GM23338 (cell line): ENCODE results near the gene ANKUB1. TPM values are rescaled to one million over a fixed set of nuclear protein-coding genes. Genes with fewer than 3 reads are reported as not detected.

ENCODE experiments used
- ATAC-seq: fragments of 200-7000 bp; cut with Tn5 transposase; 3 replicates; pipeline ENCODE4 v1.9.1; 2020
- DNase-seq: peaks from one replicate; pipeline ENCODE4 v3.0.0-alpha.2; 2015; ENCODE audit warnings: low spot score
- H2AFZ ChIP-seq: fragments of 200-600 bp; sonication (generic); 2 replicates; pipeline ENCODE4 v1.8.0; 2016; ENCODE audit warnings: antibody characterized with exemption, mild to moderate bottlenecking, moderate library complexity
- H3F3A ChIP-seq: fragments of 200-600 bp; sonication (generic); replicated peaks from 2 replicates; pipeline ENCODE4 v1.8.0; 2017; ENCODE audit warnings: antibody characterized with exemption, mixed run types, low read depth
- H3K27ac ChIP-seq: fragments of 200-600 bp; sonication (generic); 2 replicates; pipeline ENCODE4 v1.6.1; 2016; ENCODE audit warnings: low read depth
- H3K27me3 ChIP-seq: fragments of 200-600 bp; sonication (generic); 2 replicates; pipeline ENCODE4 v1.8.0; 2016; ENCODE audit warnings: mild to moderate bottlenecking, mixed run types, moderate library complexity; ENCODE audit not compliant: insufficient read depth
- H3K36me3 ChIP-seq: fragments of 200-600 bp; sonication (generic); 2 replicates; pipeline ENCODE4 v1.8.0; 2016; ENCODE audit warnings: mild to moderate bottlenecking; ENCODE audit not compliant: insufficient read depth
- H3K4me1 ChIP-seq: fragments of 200-600 bp; sonication (generic); 2 replicates; pipeline ENCODE4 v1.8.0; 2016; ENCODE audit warnings: mild to moderate bottlenecking, moderate library complexity; ENCODE audit not compliant: insufficient read depth
- H3K4me2 ChIP-seq: fragments of 200-600 bp; sonication (generic); 2 replicates; pipeline ENCODE4 v1.7.1; 2017; ENCODE audit warnings: mixed run types
- H3K4me3 ChIP-seq: fragments of 200-600 bp; sonication (generic); 2 replicates; pipeline ENCODE4 v1.6.1; 2016; ENCODE audit warnings: mixed run types
- H3K79me2 ChIP-seq: fragments of 200-600 bp; sonication (generic); replicated peaks from 2 replicates; pipeline ENCODE4 v1.8.0; 2017; ENCODE audit warnings: mild to moderate bottlenecking; ENCODE audit not compliant: insufficient read depth
- H3K9me2 ChIP-seq: fragments of 200-600 bp; sonication (generic); 2 replicates; pipeline ENCODE4 v1.8.0; 2017; ENCODE audit not compliant: insufficient read depth
- H4K20me1 ChIP-seq: fragments of 200-600 bp; sonication (generic); replicated peaks from 2 replicates; pipeline ENCODE4 v1.8.0; 2017; ENCODE audit warnings: mild to moderate bottlenecking; ENCODE audit not compliant: insufficient read depth
- H3K27ac Mint-ChIP-seq: 2 replicates; pipeline ENCODE4 v1.8.0; 2020; ENCODE audit warnings: inconsistent platforms, mild to moderate bottlenecking, moderate library complexity, mixed read lengths
- H3K27me3 Mint-ChIP-seq: 3 replicates; pipeline ENCODE4 v1.8.0; 2022; ENCODE audit warnings: low read depth, mild to moderate bottlenecking, moderate library complexity, mixed read lengths, inconsistent platforms; ENCODE audit not compliant: insufficient read depth, poor library complexity
- H3K36me3 Mint-ChIP-seq: 3 replicates; pipeline ENCODE4 v1.8.0; 2021; ENCODE audit warnings: low read depth, mild to moderate bottlenecking, inconsistent platforms, moderate library complexity, mixed read lengths
- H3K4me1 Mint-ChIP-seq: 3 replicates; pipeline ENCODE4 v1.8.0; 2020; ENCODE audit warnings: mild to moderate bottlenecking, inconsistent platforms, mixed read lengths
- H3K4me3 Mint-ChIP-seq: 3 replicates; pipeline ENCODE4 v1.8.0; 2021; ENCODE audit warnings: moderate library complexity, mild to moderate bottlenecking, inconsistent platforms, mixed read lengths
- H3K9me3 Mint-ChIP-seq: 3 replicates; pipeline ENCODE4 v1.8.0; 2020; ENCODE audit warnings: moderate library complexity, mild to moderate bottlenecking, inconsistent platforms, mixed read lengths
- CREB1 ChIP-seq: fragments of 250-450 bp; sonication (Bioruptor Pico); IDR thresholded peaks from 2 replicates; pipeline ENCODE4 v1.5.0; 2020; ENCODE audit warnings: low read depth, mild to moderate bottlenecking, moderate library complexity
- EZH2 ChIP-seq: fragments of 200-600 bp; sonication (generic); IDR thresholded peaks from one replicate; pipeline ENCODE4 v1.8.0; 2017; ENCODE audit warnings: antibody characterized with exemption, mild to moderate bottlenecking, low read depth; ENCODE audit not compliant: unreplicated experiment
- EZH2phosphoT487 ChIP-seq: fragments of 200-600 bp; sonication (generic); IDR thresholded peaks from one replicate; pipeline ENCODE4 v1.8.1; 2018; ENCODE audit warnings: antibody characterized with exemption; ENCODE audit not compliant: unreplicated experiment
- JUNB ChIP-seq: IDR thresholded peaks from one replicate; pipeline ENCODE4 v1.6.1; 2016; ENCODE audit warnings: antibody characterized with exemption; ENCODE audit not compliant: unreplicated experiment
- NANOG ChIP-seq: IDR thresholded peaks from 2 replicates; pipeline ENCODE4 v1.6.1; 2016; ENCODE audit warnings: antibody characterized with exemption, borderline replicate concordance
- ZNF114 ChIP-seq: fragments of 250-450 bp; sonication (Bioruptor Pico); IDR thresholded peaks from 2 replicates; pipeline ENCODE4 v1.5.0; 2020; ENCODE audit warnings: mild to moderate bottlenecking, moderate library complexity
- ZNF331 ChIP-seq: fragments of 250-450 bp; sonication (Bioruptor Pico); IDR thresholded peaks from 2 replicates; pipeline ENCODE4 v1.5.0; 2020; ENCODE audit warnings: low read depth, mild to moderate bottlenecking, moderate library complexity
- polyA plus RNA-seq: library from polyadenylated mRNA; unstranded; fragments of >200 nt; fragmentation: Nextera tagmentation; extraction: Ambion mirVana; gene quantifications from 2 replicates; pipeline ENCODE4 v1.2.1, GENCODE V29; 2016
- total RNA-seq: library from RNA; depleted of rRNA; stranded (reverse); fragments of >200 nt; shearing (Covaris generic); gene quantifications from 2 replicates; pipeline ENCODE4 v1.2.3, GENCODE V29; 2014
- TF ChIP-seq, protein P1 (sequence below): fragments of 250-450 bp; sonication (Bioruptor Pico); IDR thresholded peaks from 2 replicates; pipeline ENCODE4 v1.5.0; 2020; ENCODE audit warnings: mild to moderate bottlenecking, moderate library complexity
- TF ChIP-seq, protein P2 (sequence below), 2 experiments: fragments of 200-600 bp in 1 of 2; sonication (generic) in 1 of 2; conservative IDR thresholded peaks; 2 replicates each; pipeline versions ENCODE4 v1.5.1 to v1.6.1; 2016 to 2017; ENCODE audit warnings: antibody characterized with exemption in 2 of 2, low read depth in 2 of 2, mild to moderate bottlenecking in 2 of 2, moderate library complexity in 1 of 2

ANKUB1 gene
- total and polyA plus RNA-seq, 2 experiments from 2014 or later, result not detected

DNA sequence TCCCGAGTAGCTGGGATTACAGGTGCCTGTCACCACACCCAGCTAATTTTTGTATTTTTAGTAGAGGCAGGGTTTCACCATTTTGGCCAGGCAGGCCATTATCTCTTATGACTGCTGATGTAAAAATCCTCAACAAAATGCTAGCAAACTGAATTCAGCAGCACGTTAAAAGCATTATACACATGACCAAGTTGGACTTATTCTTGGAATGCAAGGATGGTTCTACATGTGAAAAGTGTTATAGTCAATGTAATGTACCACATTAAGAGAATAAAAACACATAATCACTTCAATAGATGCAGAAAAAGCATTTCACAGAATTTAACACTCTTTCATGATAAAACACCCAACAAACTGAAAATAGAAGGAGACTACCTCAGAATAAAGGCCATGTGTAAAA lies 40.9 kb upstream of the ANKUB1 start (continued):
- no peak for TF ChIP-seq CREB1 (CRISPR knock-in tag)
- TF ChIP-seq, protein P1, sequence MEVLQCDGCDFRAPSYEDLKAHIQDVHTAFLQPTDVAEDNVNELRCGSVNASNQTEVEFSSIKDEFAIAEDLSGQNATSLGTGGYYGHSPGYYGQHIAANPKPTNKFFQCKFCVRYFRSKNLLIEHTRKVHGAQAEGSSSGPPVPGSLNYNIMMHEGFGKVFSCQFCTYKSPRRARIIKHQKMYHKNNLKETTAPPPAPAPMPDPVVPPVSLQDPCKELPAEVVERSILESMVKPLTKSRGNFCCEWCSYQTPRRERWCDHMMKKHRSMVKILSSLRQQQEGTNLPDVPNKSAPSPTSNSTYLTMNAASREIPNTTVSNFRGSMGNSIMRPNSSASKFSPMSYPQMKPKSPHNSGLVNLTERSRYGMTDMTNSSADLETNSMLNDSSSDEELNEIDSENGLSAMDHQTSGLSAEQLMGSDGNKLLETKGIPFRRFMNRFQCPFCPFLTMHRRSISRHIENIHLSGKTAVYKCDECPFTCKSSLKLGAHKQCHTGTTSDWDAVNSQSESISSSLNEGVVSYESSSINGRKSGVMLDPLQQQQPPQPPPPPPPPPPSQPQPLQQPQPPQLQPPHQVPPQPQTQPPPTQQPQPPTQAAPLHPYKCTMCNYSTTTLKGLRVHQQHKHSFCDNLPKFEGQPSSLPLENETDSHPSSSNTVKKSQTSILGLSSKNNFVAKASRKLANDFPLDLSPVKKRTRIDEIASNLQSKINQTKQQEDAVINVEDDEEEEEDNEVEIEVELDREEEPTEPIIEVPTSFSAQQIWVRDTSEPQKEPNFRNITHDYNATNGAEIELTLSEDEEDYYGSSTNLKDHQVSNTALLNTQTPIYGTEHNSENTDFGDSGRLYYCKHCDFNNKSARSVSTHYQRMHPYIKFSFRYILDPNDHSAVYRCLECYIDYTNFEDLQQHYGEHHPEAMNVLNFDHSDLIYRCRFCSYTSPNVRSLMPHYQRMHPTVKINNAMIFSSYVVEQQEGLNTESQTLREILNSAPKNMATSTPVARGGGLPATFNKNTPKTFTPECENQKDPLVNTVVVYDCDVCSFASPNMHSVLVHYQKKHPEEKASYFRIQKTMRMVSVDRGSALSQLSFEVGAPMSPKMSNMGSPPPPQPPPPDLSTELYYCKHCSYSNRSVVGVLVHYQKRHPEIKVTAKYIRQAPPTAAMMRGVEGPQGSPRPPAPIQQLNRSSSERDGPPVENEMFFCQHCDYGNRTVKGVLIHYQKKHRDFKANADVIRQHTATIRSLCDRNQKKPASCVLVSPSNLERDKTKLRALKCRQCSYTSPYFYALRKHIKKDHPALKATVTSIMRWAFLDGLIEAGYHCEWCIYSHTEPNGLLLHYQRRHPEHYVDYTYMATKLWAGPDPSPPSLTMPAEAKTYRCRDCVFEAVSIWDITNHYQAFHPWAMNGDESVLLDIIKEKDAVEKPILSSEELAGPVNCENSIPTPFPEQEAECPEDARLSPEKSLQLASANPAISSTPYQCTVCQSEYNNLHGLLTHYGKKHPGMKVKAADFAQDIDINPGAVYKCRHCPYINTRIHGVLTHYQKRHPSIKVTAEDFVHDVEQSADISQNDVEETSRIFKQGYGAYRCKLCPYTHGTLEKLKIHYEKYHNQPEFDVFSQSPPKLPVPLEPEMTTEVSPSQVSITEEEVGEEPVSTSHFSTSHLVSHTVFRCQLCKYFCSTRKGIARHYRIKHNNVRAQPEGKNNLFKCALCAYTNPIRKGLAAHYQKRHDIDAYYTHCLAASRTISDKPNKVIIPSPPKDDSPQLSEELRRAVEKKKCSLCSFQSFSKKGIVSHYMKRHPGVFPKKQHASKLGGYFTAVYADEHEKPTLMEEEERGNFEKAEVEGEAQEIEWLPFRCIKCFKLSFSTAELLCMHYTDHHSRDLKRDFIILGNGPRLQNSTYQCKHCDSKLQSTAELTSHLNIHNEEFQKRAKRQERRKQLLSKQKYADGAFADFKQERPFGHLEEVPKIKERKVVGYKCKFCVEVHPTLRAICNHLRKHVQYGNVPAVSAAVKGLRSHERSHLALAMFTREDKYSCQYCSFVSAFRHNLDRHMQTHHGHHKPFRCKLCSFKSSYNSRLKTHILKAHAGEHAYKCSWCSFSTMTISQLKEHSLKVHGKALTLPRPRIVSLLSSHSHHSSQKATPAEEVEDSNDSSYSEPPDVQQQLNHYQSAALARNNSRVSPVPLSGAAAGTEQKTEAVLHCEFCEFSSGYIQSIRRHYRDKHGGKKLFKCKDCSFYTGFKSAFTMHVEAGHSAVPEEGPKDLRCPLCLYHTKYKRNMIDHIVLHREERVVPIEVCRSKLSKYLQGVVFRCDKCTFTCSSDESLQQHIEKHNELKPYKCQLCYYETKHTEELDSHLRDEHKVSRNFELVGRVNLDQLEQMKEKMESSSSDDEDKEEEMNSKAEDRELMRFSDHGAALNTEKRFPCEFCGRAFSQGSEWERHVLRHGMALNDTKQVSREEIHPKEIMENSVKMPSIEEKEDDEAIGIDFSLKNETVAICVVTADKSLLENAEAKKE (CRISPR knock-in tag), result no peak
- no peak for TF ChIP-seq JUNB
- TF ChIP-seq NANOG, result no peak

DNA sequence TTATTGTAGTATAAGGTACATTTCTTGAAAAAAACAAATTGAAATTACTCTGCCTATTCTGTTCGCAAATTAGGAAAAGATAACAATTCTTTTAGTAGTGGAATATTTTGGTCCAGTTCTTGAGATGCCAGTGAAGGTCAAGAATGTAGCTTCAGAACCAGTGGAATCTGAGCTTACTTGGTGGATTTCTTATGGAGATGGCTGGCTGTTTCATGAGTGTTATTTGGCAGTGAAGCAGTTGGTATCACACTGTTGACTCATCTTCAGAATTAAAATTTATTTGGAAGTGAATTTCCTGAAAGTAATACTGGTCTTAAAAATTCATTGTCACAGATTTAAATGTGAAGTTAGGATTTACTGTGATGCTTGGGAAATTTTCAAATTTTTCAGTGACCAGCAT lies 39.7 kb upstream of the ANKUB1 start:
- H3K36me3 Mint-ChIP-seq, result peaks cover 85% of the 10 kb centered on the region
- peaks cover 94% of the 10 kb centered on the region for H3K79me2 ChIP-seq
- TF ChIP-seq EZH2, result no peak
- TF ChIP-seq ZNF331 (CRISPR knock-in tag), result no peak
- no peak for TF ChIP-seq ZNF114 (CRISPR knock-in tag)
- TF ChIP-seq JUNB, result no peak
- no peak for TF ChIP-seq CREB1 (CRISPR knock-in tag)
- no peak for TF ChIP-seq EZH2phosphoT487
- TF ChIP-seq, protein P2, sequence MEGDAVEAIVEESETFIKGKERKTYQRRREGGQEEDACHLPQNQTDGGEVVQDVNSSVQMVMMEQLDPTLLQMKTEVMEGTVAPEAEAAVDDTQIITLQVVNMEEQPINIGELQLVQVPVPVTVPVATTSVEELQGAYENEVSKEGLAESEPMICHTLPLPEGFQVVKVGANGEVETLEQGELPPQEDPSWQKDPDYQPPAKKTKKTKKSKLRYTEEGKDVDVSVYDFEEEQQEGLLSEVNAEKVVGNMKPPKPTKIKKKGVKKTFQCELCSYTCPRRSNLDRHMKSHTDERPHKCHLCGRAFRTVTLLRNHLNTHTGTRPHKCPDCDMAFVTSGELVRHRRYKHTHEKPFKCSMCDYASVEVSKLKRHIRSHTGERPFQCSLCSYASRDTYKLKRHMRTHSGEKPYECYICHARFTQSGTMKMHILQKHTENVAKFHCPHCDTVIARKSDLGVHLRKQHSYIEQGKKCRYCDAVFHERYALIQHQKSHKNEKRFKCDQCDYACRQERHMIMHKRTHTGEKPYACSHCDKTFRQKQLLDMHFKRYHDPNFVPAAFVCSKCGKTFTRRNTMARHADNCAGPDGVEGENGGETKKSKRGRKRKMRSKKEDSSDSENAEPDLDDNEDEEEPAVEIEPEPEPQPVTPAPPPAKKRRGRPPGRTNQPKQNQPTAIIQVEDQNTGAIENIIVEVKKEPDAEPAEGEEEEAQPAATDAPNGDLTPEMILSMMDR (conservative IDR thresholded peaks at IDR 0.05; ENCODE audit: low read depth in 2 of 2), result no peak

More for the DNA sequence above, 39.7 kb upstream of the ANKUB1 start:
- peaks cover 48% of the 10 kb centered on the region for H3K36me3 ChIP-seq
- DNase-seq (no peak), ATAC-seq (no peak)
- no peaks in the 10 kb centered on the region for H3F3A ChIP-seq
- H3K4me2 ChIP-seq, result no peak overlapping the region
- H3K27ac Mint-ChIP-seq, result no peak overlapping the region
- peaks cover 80% of the 10 kb centered on the region for H3K9me3 Mint-ChIP-seq
- H3K4me1 ChIP-seq, result no peaks in the 10 kb centered on the region
- H3K4me3 Mint-ChIP-seq, result no peak overlapping the region
- H3K27me3 ChIP-seq, result no peaks in the 10 kb centered on the region
- H2AFZ ChIP-seq, result no peak overlapping the region
- no peak overlapping the region for H3K4me3 ChIP-seq
- H3K4me1 Mint-ChIP-seq, result no peaks in the 10 kb centered on the region
- no peak overlapping the region for H3K27ac ChIP-seq
- no peaks in the 10 kb centered on the region for H3K27me3 Mint-ChIP-seq
- no peaks in the 10 kb centered on the region for H4K20me1 ChIP-seq
- H3K9me2 ChIP-seq, result no peaks in the 10 kb centered on the region
